ENCODE data around the gene TECPR2.

TECPR2 gene

GRCh38 chr14:102469261-102469660 lies 106.5 kb downstream of the TECPR2 start:
- no peak for DNase-seq (ENCODE audit: low read depth)

GRCh38 chr14:102471921-102472790 lies 109.4 kb downstream of the TECPR2 start:
- DNase-seq (ENCODE audit: low read depth): no peak

- DNase-seq (ENCODE audit: low read depth): no peak
Measured at GRCh38 chr14:102472791-102473150, 110.0 kb downstream of the TECPR2 start.

GRCh38 chr14:102473559-102473958 lies 110.8 kb downstream of the TECPR2 start:
- no peak for DNase-seq (ENCODE audit: low read depth)

GRCh38 chr14:102474934-102475333 lies 112.2 kb downstream of the TECPR2 start:
- no peak for DNase-seq (ENCODE audit: low read depth)

- no peak for DNase-seq (ENCODE audit: low read depth)
Measured at GRCh38 chr14:102479107-102479506, 116.4 kb downstream of the TECPR2 start.

GRCh38 chr14:102479777-102480176 lies 117.0 kb downstream of the TECPR2 start:
- DNase-seq (ENCODE audit: low read depth): no peak

GRCh38 chr14:102481371-102481770 lies 118.6 kb downstream of the TECPR2 start:
- DNase-seq (ENCODE audit: low read depth): no peak

- no peak for DNase-seq (ENCODE audit: low read depth)
Measured at GRCh38 chr14:102481791-102482238, 119.1 kb downstream of the TECPR2 start.

- DNase-seq (ENCODE audit: low read depth): no peak
Measured at GRCh38 chr14:102484316-102484715, 121.6 kb downstream of the TECPR2 start.

GRCh38 chr14:102485693-102486512 lies 123.2 kb downstream of the TECPR2 start:
- DNase-seq (ENCODE audit: low read depth): no peak

- no peak for DNase-seq (ENCODE audit: low read depth)
Measured at GRCh38 chr14:102486513-102487203, 123.9 kb downstream of the TECPR2 start.

GRCh38 chr14:102487204-102487577 lies 124.5 kb downstream of the TECPR2 start:
- no peak for DNase-seq (ENCODE audit: low read depth)

GRCh38 chr14:102490456-102490855 lies 127.7 kb downstream of the TECPR2 start:
- no peak for DNase-seq (ENCODE audit: low read depth)

- DNase-seq (ENCODE audit: low read depth): no peak
Measured at GRCh38 chr14:102491366-102491765, 128.6 kb downstream of the TECPR2 start.

- DNase-seq (ENCODE audit: low read depth): no peak
Measured at GRCh38 chr14:102491786-102492530, 129.2 kb downstream of the TECPR2 start.

GRCh38 chr14:102492531-102492910 lies 129.8 kb downstream of the TECPR2 start:
- no peak for DNase-seq (ENCODE audit: low read depth)

- DNase-seq (ENCODE audit: low read depth): no peak
Measured at GRCh38 chr14:102493096-102493495, 130.4 kb downstream of the TECPR2 start.

GRCh38 chr14:102493585-102493984 lies 130.8 kb downstream of the TECPR2 start:
- DNase-seq (ENCODE audit: low read depth): no peak

- no peak for DNase-seq (ENCODE audit: low read depth)
Measured at GRCh38 chr14:102495491-102496330, 133.0 kb downstream of the TECPR2 start.

- no peak for DNase-seq (ENCODE audit: low read depth)
Measured at GRCh38 chr14:102496331-102496691, 133.6 kb downstream of the TECPR2 start.
